H9 (cell line): Measurements from ENCODE around the gene ACOX3. TPM values are rescaled to one million over a fixed set of nuclear protein-coding genes. Genes with fewer than 3 reads are reported as not detected.

Experiments used
- DNase-seq: peaks from one replicate; pipeline ENCODE4 v3.0.0-alpha.2; 2017
- H2AFZ ChIP-seq: one replicate; pipeline ENCODE4 v1.6.1; 2013; ENCODE audit warnings: mild to moderate bottlenecking, low read length, control low read depth, moderate library complexity
- H2AK5ac ChIP-seq: 2 replicates; pipeline ENCODE4 v1.6.1; 2013; ENCODE audit warnings: low read length, control low read depth, mixed read lengths; ENCODE audit not compliant: insufficient read length
- H2BK120ac ChIP-seq: one replicate; pipeline ENCODE4 v1.6.1; 2013; ENCODE audit warnings: low read depth, mild to moderate bottlenecking, low read length, control low read depth, inconsistent platforms; ENCODE audit not compliant: poor library complexity, severe bottlenecking
- H2BK12ac ChIP-seq: 2 replicates; pipeline ENCODE4 v1.6.1; 2013; ENCODE audit warnings: low read length, control low read depth, mixed read lengths, low read depth; ENCODE audit not compliant: insufficient read length
- H2BK15ac ChIP-seq: 2 replicates; pipeline ENCODE4 v1.6.1; 2013; ENCODE audit warnings: low read depth, low read length, control low read depth
- H2BK20ac ChIP-seq: one replicate; pipeline ENCODE4 v1.6.1; 2013; ENCODE audit warnings: low read depth, mild to moderate bottlenecking, low read length, control low read depth, inconsistent platforms; ENCODE audit not compliant: poor library complexity, severe bottlenecking
- H2BK5ac ChIP-seq: 2 replicates; pipeline ENCODE4 v1.6.1; 2013; ENCODE audit warnings: low read length, control low read depth, mixed read lengths; ENCODE audit not compliant: insufficient read length
- H3K14ac ChIP-seq: 2 replicates; pipeline ENCODE4 v1.6.1; 2013; ENCODE audit warnings: low read length, control low read depth; ENCODE audit not compliant: insufficient read depth
- H3K18ac ChIP-seq: 2 replicates; pipeline ENCODE4 v1.6.1; 2013; ENCODE audit warnings: low read depth, mild to moderate bottlenecking, mixed read lengths, low read length, control low read depth; ENCODE audit not compliant: insufficient read length
- H3K23ac ChIP-seq: 2 replicates; pipeline ENCODE4 v1.6.1; 2013; ENCODE audit warnings: low read length, control low read depth, mixed read lengths, low read depth; ENCODE audit not compliant: insufficient read length
- H3K23me2 ChIP-seq: 2 replicates; pipeline ENCODE4 v1.6.1; 2013; ENCODE audit warnings: low read depth, mild to moderate bottlenecking, mixed read lengths, low read length, control low read depth; ENCODE audit not compliant: insufficient read length, poor library complexity, severe bottlenecking
- H3K27ac ChIP-seq: 2 replicates; pipeline ENCODE4 v1.5.1; 2013; ENCODE audit warnings: low read length, control low read depth, mixed read lengths, low read depth; ENCODE audit not compliant: insufficient read length
- H3K27me3 ChIP-seq: 2 replicates; pipeline ENCODE4 v1.6.1; 2013; ENCODE audit warnings: low read length, control low read depth, inconsistent platforms; ENCODE audit not compliant: insufficient read depth
- H3K4ac ChIP-seq: 2 replicates; pipeline ENCODE4 v1.6.1; 2013; ENCODE audit warnings: low read depth, mild to moderate bottlenecking, control low read depth, inconsistent platforms, low read length, moderate library complexity
- H3K4me1 ChIP-seq: 2 replicates; pipeline ENCODE4 v1.6.1; 2013; ENCODE audit warnings: low read length, control low read depth, inconsistent platforms; ENCODE audit not compliant: insufficient read depth
- H3K4me2 ChIP-seq: 2 replicates; pipeline ENCODE4 v1.6.1; 2013; ENCODE audit warnings: low read length, control low read depth, mixed read lengths; ENCODE audit not compliant: insufficient read length, insufficient read depth
- H3K56ac ChIP-seq: 2 replicates; pipeline ENCODE4 v1.6.1; 2013; ENCODE audit warnings: low read depth, mild to moderate bottlenecking, mixed read lengths, low read length, control low read depth; ENCODE audit not compliant: insufficient read length
- H3K79me1 ChIP-seq: 2 replicates; pipeline ENCODE4 v1.6.1; 2013; ENCODE audit warnings: low read depth, mild to moderate bottlenecking, moderate library complexity, low read length, control low read depth, inconsistent platforms; ENCODE audit not compliant: insufficient read depth, poor library complexity, severe bottlenecking
- H3K79me2 ChIP-seq: 2 replicates; pipeline ENCODE4 v1.6.1; 2013; ENCODE audit warnings: low read length, control low read depth, inconsistent platforms; ENCODE audit not compliant: insufficient read depth
- H3K9ac ChIP-seq: 2 replicates; pipeline ENCODE4 v1.6.1; 2013; ENCODE audit warnings: low read length, control low read depth, mixed read lengths; ENCODE audit not compliant: insufficient read length; ENCODE audit errors: extremely low read depth
- H3K9me3 ChIP-seq: one replicate; pipeline ENCODE4 v1.6.1; 2013; ENCODE audit warnings: low read depth, low read length, inconsistent platforms; ENCODE audit not compliant: control insufficient read depth
- H3T11ph ChIP-seq: one replicate; pipeline ENCODE4 v1.6.1; 2013; ENCODE audit warnings: mild to moderate bottlenecking, low read length, control low read depth, inconsistent platforms
- H4K20me1 ChIP-seq: one replicate; pipeline ENCODE4 v1.6.1; 2013; ENCODE audit not compliant: control insufficient read depth, insufficient read length, insufficient read depth
- H4K5ac ChIP-seq: 2 replicates; pipeline ENCODE4 v1.6.1; 2013; ENCODE audit warnings: low read depth, mild to moderate bottlenecking, mixed read lengths, low read length, control low read depth; ENCODE audit not compliant: insufficient read length
- H4K8ac ChIP-seq: replicated peaks from 2 replicates; pipeline ENCODE4 v1.6.1; 2013; ENCODE audit warnings: low read length, control low read depth, mixed read lengths, low read depth; ENCODE audit not compliant: insufficient read length
- H4K91ac ChIP-seq: 2 replicates; pipeline ENCODE4 v1.6.1; 2013; ENCODE audit warnings: low read depth, mild to moderate bottlenecking, moderate library complexity, mixed read lengths, low read length, control low read depth; ENCODE audit not compliant: insufficient read length
- H3K27ac Mint-ChIP-seq, 3 experiments: 2 replicates in 2 of 3; 3 replicates in 1 of 3; pipeline ENCODE4 v1.8.0; 2020 to 2021; ENCODE audit warnings: mixed read lengths in 3 of 3, mild to moderate bottlenecking in 1 of 3, moderate library complexity in 1 of 3
- H3K27me3 Mint-ChIP-seq: 2 replicates; pipeline ENCODE4 v1.8.0; 2021; ENCODE audit warnings: low read depth, mild to moderate bottlenecking, moderate library complexity, mixed read lengths
- H3K36me3 Mint-ChIP-seq, 3 experiments: 2 replicates in 2 of 3; 3 replicates in 1 of 3; pipeline ENCODE4 v1.8.0; 2020 to 2021; ENCODE audit warnings: low read depth in 3 of 3, mixed read lengths in 3 of 3; ENCODE audit not compliant: insufficient read depth in 1 of 3
- H3K4me1 Mint-ChIP-seq, 2 experiments: 2 replicates each; pipeline ENCODE4 v1.8.0; 2020; ENCODE audit warnings: mixed read lengths in 2 of 2
- H3K4me3 Mint-ChIP-seq, 2 experiments: 2 replicates in 1 of 2; 3 replicates in 1 of 2; pipeline ENCODE4 v1.8.0; 2020 to 2021; ENCODE audit warnings: mild to moderate bottlenecking in 2 of 2, mixed read lengths in 2 of 2, moderate library complexity in 1 of 2
- H3K9me3 Mint-ChIP-seq, 2 experiments: 2 replicates in 1 of 2; 3 replicates in 1 of 2; pipeline ENCODE4 v1.8.0; 2020; ENCODE audit warnings: mild to moderate bottlenecking in 2 of 2, mixed read lengths in 2 of 2, moderate library complexity in 1 of 2
- WGBS: extraction: QIAGEN DNeasy Blood & Tissue Kit; methylation state at CpG from one replicate; pipeline ENCODE4 v1.1.7; 2013; ENCODE audit warnings: missing lambda C conversion rate, low lambda C conversion rate, mixed read lengths; ENCODE audit not compliant: insufficient read length; ENCODE audit errors: extremely low coverage; 5-methylcytosine and 5-hydroxymethylcytosine counted together
- total RNA-seq: library from RNA; stranded (reverse); gene quantifications from 2 replicates; pipeline ENCODE4 v1.2.1, GENCODE V29; 2021
- TF ChIP-seq, protein P1 (sequence below): fragments of 200-600 bp; sonication (generic); conservative IDR thresholded peaks from 3 replicates; pipeline ENCODE4 v1.8.0; 2021; ENCODE audit warnings: antibody characterized with exemption, mild to moderate bottlenecking

ACOX3 gene
- total RNA-seq, 1 experiment from 2014 or later: 13.8 TPM

DNA sequence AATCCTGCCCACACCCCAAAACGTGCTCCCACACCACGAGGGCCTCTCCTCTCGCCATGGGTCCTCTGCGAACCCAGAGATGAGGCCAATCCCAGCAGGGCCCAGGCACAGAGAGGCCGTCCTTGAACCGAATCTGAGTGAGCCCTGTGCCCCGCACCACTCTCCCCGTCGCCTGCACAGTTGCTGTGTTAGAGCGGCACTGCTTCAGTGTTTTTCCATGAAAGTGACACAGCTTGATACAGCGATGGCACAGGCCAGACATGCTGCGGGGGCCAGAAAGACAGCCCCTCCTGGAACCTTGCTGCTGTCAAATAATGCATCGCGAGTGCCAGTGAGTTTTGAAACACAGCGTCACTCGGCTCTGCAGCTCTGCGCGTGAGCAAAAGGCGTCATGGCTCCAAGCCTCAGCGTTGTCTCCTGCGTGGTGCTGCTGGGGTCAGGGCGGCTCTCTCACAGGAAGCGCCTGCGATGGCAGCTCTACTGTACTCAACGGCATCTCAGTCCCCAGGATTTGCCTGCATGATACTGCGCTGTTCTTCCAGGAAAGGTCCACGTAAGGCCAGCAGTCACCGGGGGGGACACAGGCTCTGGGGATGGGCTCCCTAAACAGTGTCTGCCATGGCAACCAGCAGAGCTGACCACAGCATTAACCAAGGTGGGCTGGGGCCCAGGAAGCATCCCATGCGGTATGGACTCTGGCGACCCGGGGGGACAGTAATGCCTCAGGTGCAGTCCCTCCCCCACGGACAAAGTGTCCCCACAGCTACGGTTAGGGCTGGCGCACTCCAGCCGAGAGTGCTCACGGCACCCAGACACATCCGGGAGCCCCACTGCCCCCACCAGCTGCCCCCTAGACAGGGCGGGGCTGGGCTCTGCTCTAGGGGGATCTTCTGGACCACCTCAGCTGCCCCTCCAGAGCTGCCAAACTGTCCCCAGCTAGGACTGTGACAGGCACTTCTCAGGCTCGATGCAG is 63.1 kb downstream of the ACOX3 start:
- Histone ChIP-seq H3K9me3 (no peaks in the 10 kb centered on the region), H2AFZ (no peak overlapping the region), H2BK20ac (no peak overlapping the region), H2BK5ac (no peak overlapping the region), H3T11ph (no peak overlapping the region), H3K18ac (no peak overlapping the region), H2BK12ac (no peak overlapping the region), H3K4me1 (0 out of 2 replicates have a peak, but pooled peaks cover 2% of the 10 kb centered on the region), H3K27me3 (no peaks in the 10 kb centered on the region), H2BK15ac (no peak overlapping the region), H3K9ac (no peak overlapping the region), H2BK120ac (no peak overlapping the region), H3K4ac (no peak overlapping the region), H4K91ac (no peak overlapping the region), H3K56ac (no peak overlapping the region), H3K14ac (peak overlapping the region; percentile 3; the same call in 1 of the 2 replicates), H3K23me2 (no peaks in the 10 kb centered on the region), H2AK5ac (no peak overlapping the region), H4K5ac (no peak overlapping the region), H3K79me2 (no peaks in the 10 kb centered on the region), H3K23ac (no peak overlapping the region), H3K79me1 (no peaks in the 10 kb centered on the region), H3K27ac (no peak overlapping the region), H4K8ac (no peak overlapping the region), H4K20me1 (no peaks in the 10 kb centered on the region), H3K4me2 (no peak overlapping the region)
- no CpG with 5 or more reads among the region's 39 CpGs for WGBS
- Mint-ChIP-seq H3K27me3 (peaks cover 5% of the 10 kb centered on the region), H3K4me3 (no peak overlapping the region), H3K36me3 (peaks cover 0 to 2% (median 0%) of the 10 kb centered on the region in 3 experiments; a peak in 1 of 7 replicates), H3K9me3 (no peaks in the 10 kb centered on the region; a peak in 1 of 5 replicates), H3K27ac (peak overlapping the region in 2 of 3 experiments; percentile 68 to 74; a peak in 3 of 7 replicates), H3K4me1 (peaks cover 12 to 13% of the 10 kb centered on the region in 2 experiments)
- no peak for DNase-seq
- TF ChIP-seq, protein P1, sequence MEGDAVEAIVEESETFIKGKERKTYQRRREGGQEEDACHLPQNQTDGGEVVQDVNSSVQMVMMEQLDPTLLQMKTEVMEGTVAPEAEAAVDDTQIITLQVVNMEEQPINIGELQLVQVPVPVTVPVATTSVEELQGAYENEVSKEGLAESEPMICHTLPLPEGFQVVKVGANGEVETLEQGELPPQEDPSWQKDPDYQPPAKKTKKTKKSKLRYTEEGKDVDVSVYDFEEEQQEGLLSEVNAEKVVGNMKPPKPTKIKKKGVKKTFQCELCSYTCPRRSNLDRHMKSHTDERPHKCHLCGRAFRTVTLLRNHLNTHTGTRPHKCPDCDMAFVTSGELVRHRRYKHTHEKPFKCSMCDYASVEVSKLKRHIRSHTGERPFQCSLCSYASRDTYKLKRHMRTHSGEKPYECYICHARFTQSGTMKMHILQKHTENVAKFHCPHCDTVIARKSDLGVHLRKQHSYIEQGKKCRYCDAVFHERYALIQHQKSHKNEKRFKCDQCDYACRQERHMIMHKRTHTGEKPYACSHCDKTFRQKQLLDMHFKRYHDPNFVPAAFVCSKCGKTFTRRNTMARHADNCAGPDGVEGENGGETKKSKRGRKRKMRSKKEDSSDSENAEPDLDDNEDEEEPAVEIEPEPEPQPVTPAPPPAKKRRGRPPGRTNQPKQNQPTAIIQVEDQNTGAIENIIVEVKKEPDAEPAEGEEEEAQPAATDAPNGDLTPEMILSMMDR: no peak
